OCI-LY7 (cell line): ENCODE measurements around the gene HS1BP3. TPM values are rescaled to one million over a fixed set of nuclear protein-coding genes. Genes with fewer than 3 reads are reported as not detected.

Source experiments
- BruUV-seq: library from RNA; stranded (reverse); fragments of 400-500 nt; replicated peaks from 2 replicates; lab custom pipeline; 2021; lab: Mats Ljungman, UMichigan
- CTCF ChIA-PET: fragments of 300-600 bp; sonication (Branson Sonifier 250); formaldehyde crosslinking; loops from one replicate; lab custom pipeline; 2022; ENCODE audit warnings: antibody characterized with exemption; ENCODE audit not compliant: unreplicated experiment; lab: Charles Lee
- POLR2A ChIA-PET: fragments of 300-600 bp; sonication (Branson Sonifier 250); formaldehyde crosslinking; loops from one replicate; lab custom pipeline; 2022; ENCODE audit warnings: antibody characterized with exemption; lab: Charles Lee
- DNase-seq: peaks from one replicate; pipeline ENCODE4 v3.0.0-alpha.2; 2015; ENCODE audit warnings: low spot score
- H2AFZ ChIP-seq: fragments of 200-600 bp; sonication (generic), shearing (Covaris generic); 2 replicates; pipeline ENCODE4 v1.6.1; 2014; ENCODE audit warnings: mild to moderate bottlenecking, antibody characterized with exemption, low read length, moderate library complexity
- H3K27ac ChIP-seq: fragments of 200-600 bp; sonication (generic); 2 replicates; pipeline ENCODE4 v1.5.1; 2014; ENCODE audit warnings: mixed run types, low read depth, mild to moderate bottlenecking, moderate library complexity, low read length, inconsistent platforms; ENCODE audit not compliant: poor library complexity, severe bottlenecking
- H3K36me3 ChIP-seq: fragments of 200-600 bp; sonication (generic); 2 replicates; pipeline ENCODE4 v1.6.1; 2014; ENCODE audit warnings: mild to moderate bottlenecking, antibody characterized with exemption, low read length, moderate library complexity, mixed read lengths; ENCODE audit not compliant: insufficient read depth
- H3K4me1 ChIP-seq: fragments of 200-600 bp; sonication (generic); 2 replicates; pipeline ENCODE4 v1.5.1; 2014; ENCODE audit warnings: mild to moderate bottlenecking, low read length; ENCODE audit not compliant: insufficient read depth, poor library complexity, severe bottlenecking
- H3K4me2 ChIP-seq: fragments of 200-600 bp; sonication (generic); 2 replicates; pipeline ENCODE4 v1.6.1; 2014; ENCODE audit warnings: mild to moderate bottlenecking, low read length
- H3K4me3 ChIP-seq: fragments of 200-600 bp; sonication (generic); 2 replicates; pipeline ENCODE4 v1.5.1; 2014; ENCODE audit warnings: mild to moderate bottlenecking, low read depth, low read length; ENCODE audit not compliant: poor library complexity, severe bottlenecking
- H3K79me2 ChIP-seq: fragments of 200-600 bp; sonication (generic); 2 replicates; pipeline ENCODE4 v1.6.1; 2016; ENCODE audit warnings: low read depth, mild to moderate bottlenecking, low read length, moderate library complexity, mixed read lengths; ENCODE audit not compliant: insufficient read depth
- H3K9me2 ChIP-seq: fragments of 200-600 bp; sonication (generic); 2 replicates; pipeline ENCODE4 v1.6.1; 2016; ENCODE audit warnings: mild to moderate bottlenecking, low read length, mixed read lengths; ENCODE audit not compliant: insufficient read depth
- H3K9me3 ChIP-seq: fragments of 200-600 bp; sonication (generic); 2 replicates; pipeline ENCODE4 v1.6.1; 2014; ENCODE audit warnings: mild to moderate bottlenecking, mixed run types, low read length, mixed read lengths
- H4K20me1 ChIP-seq: fragments of 200-600 bp; sonication (generic); 2 replicates; pipeline ENCODE4 v1.6.1; 2014; ENCODE audit warnings: mild to moderate bottlenecking, antibody characterized with exemption, low read length, moderate library complexity, mixed read lengths; ENCODE audit not compliant: insufficient read depth
- EZH2phosphoT487 ChIP-seq: fragments of 200-600 bp; sonication (generic); IDR thresholded peaks from 2 replicates; pipeline ENCODE4 v1.6.1; 2018; ENCODE audit warnings: low read depth, borderline replicate concordance, mild to moderate bottlenecking, mixed run types, antibody characterized with exemption, low read length, moderate library complexity, mixed read lengths
- intact Hi-C: fragments of 100-400 bp; cut with micrococcal nuclease; formaldehyde crosslinking; loops from one replicate; pipeline ENCODE4 v1.10.0; 2022; ENCODE audit not compliant: unreplicated experiment
- total RNA-seq, 2 experiments: library from RNA; depleted of rRNA in 1 of 2; stranded (reverse); fragments of >200 nt in 1 of 2; shearing (Covaris generic) in 1 of 2; gene quantifications; 2 replicates each; pipeline ENCODE4 v1.2.3, GENCODE V29; 2014 to 2022
- TF ChIP-seq, protein P1 (sequence below): fragments of 200-600 bp; sonication (generic); conservative IDR thresholded peaks from 2 replicates; pipeline ENCODE4 v1.5.1; 2014; ENCODE audit warnings: mild to moderate bottlenecking, antibody characterized with exemption, low read length, moderate library complexity, mixed read lengths

HS1BP3 gene
- total RNA-seq, 2 experiments from 2014 or later = 10.6 to 15.2 TPM

DNA sequence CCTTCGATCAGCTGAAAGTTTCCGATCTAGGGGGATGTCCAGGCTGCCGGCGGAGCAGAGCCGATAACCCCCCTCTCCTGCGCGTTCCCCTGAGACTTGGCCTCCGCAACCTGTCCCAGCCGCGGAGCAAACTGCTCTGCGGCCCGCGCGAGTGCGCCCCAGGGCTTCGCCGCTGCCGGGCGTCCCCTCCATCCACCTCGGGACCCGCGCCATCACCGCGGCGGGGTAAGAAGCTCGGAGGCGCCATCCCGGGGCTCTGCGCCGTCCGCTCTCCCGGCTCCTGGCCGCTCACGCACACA lies 15.1 kb upstream of the HS1BP3 start:
- Histone ChIP-seq H3K79me2 (no peaks in the 10 kb centered on the region), H3K36me3 (no peaks in the 10 kb centered on the region), H3K4me1 (peaks cover 7% of the 10 kb centered on the region), H4K20me1 (no peaks in the 10 kb centered on the region), H3K4me3 (peak overlapping the region; percentile 58), H3K9me2 (no peaks in the 10 kb centered on the region), H2AFZ (no peak overlapping the region), H3K4me2 (peak overlapping the region; percentile 73), H3K27ac (no peak overlapping the region), H3K9me3 (no peaks in the 10 kb centered on the region)
- DNase-seq = no peak
- intact Hi-C loops = no loop called here
- CTCF ChIA-PET = no interaction called here
- POLR2A ChIA-PET = interaction anchor here (0.6 to 1.6 kb wide), 3 partner anchors 11 to 305 kb away, joined by 3 to 4 read pairs (median 3); no protein-coding TSS in a partner anchor
- no TSS peak for BruUV-seq
- TF ChIP-seq EZH2phosphoT487 = peak; percentile 89; the same call in 1 of the 2 replicates
- TF ChIP-seq, protein P1, sequence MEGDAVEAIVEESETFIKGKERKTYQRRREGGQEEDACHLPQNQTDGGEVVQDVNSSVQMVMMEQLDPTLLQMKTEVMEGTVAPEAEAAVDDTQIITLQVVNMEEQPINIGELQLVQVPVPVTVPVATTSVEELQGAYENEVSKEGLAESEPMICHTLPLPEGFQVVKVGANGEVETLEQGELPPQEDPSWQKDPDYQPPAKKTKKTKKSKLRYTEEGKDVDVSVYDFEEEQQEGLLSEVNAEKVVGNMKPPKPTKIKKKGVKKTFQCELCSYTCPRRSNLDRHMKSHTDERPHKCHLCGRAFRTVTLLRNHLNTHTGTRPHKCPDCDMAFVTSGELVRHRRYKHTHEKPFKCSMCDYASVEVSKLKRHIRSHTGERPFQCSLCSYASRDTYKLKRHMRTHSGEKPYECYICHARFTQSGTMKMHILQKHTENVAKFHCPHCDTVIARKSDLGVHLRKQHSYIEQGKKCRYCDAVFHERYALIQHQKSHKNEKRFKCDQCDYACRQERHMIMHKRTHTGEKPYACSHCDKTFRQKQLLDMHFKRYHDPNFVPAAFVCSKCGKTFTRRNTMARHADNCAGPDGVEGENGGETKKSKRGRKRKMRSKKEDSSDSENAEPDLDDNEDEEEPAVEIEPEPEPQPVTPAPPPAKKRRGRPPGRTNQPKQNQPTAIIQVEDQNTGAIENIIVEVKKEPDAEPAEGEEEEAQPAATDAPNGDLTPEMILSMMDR = no peak

DNA sequence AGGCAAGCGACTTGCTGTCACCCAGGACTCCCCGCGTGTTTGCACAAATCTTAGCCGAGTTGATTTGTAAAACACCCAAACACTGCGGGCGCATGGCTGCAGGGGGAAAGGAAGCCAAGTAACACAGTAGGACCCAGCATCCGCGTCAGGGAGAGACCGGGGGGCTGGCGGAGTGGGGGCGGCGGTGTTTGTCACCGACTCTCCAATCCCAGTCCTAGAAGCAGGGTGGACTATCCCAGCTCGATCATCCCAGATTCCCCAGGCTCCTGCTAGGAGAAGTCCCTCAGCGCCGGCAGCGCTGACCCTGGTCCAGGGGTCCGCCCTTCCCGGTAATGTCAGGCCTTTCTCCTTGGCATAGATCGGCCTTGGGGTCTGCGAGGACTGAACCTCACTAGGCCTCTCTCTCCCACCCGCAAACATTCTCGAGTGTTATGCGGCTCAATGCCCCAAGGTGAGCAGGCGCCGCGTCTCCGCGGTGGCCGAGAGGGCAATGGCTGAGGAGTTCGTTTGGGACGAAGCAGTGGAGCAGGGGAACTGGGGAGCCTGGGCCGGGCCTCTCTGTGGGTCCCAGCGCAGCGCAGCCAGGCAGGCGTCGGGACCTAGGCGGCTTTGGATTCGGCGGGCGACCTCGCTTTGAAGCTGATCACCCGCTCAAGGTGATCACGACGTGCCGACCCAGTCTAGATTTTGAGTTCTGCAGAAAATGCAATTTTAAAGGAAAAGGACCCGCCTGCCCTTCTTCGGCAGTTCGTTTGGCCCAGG lies 14.5 kb upstream of the HS1BP3 start:
- CTCF ChIA-PET = no interaction called here
- no peak for DNase-seq
- no peaks in the 10 kb centered on the region for H3K9me2 ChIP-seq
- H3K4me3 ChIP-seq = no peak overlapping the region
- H3K4me2 ChIP-seq = peak overlapping the region; percentile 73; the same call in 1 of the 2 replicates
- no peaks in the 10 kb centered on the region for H3K36me3 ChIP-seq
- no peak overlapping the region for H2AFZ ChIP-seq
- POLR2A ChIA-PET = interaction anchor here (1.6 kb wide), 1 partner anchor 12 kb away, joined by 4 read pairs; no protein-coding TSS in a partner anchor
- H3K79me2 ChIP-seq = no peaks in the 10 kb centered on the region
- intact Hi-C loops = no loop called here
- no peak overlapping the region for H3K27ac ChIP-seq
- H3K4me1 ChIP-seq = peaks cover 7% of the 10 kb centered on the region
- no peaks in the 10 kb centered on the region for H3K9me3 ChIP-seq
- no TSS peak for BruUV-seq
- no peaks in the 10 kb centered on the region for H4K20me1 ChIP-seq
- TF ChIP-seq, protein P1 = no peak
- no peak for TF ChIP-seq EZH2phosphoT487
